Activated CD8-positive, alpha-beta memory T cell treated with anti-CD3 and anti-CD28 coated beads, Interleukin-2, amount 10 ng/mL, durations not matched to agents 7 days and 5 days (primary cell): ENCODE results near the gene CELF2. TPM values are rescaled to one million over a fixed set of nuclear protein-coding genes. Genes with fewer than 3 reads are reported as not detected.
"Not testable (repeated sequence)": the region's sequence is repeated elsewhere in the genome, so short reads cannot be mapped to it uniquely, and the experiment has no call there.

Experiments
- ATAC-seq: fragments of 150-1000 bp; cut with Tn5 transposase; one replicate; pipeline ENCODE4 v1.10.0; 2021; ENCODE audit warnings: moderate library complexity
- CTCF ChIA-PET: fragments of 350-600 bp; sonication (Branson Sonifier 250); formaldehyde crosslinking; loops from one replicate; lab custom pipeline; 2021; ENCODE audit warnings: antibody characterized with exemption; lab: Charles Lee
- DNase-seq: peaks from one replicate; pipeline ENCODE4 v3.0.0-alpha.2; 2020
- H3K27ac Mint-ChIP-seq: one replicate; pipeline ENCODE4 v1.8.0; 2021; ENCODE audit warnings: mild to moderate bottlenecking, mixed read lengths
- H3K27me3 Mint-ChIP-seq: one replicate; pipeline ENCODE4 v1.8.0; 2021; ENCODE audit warnings: mixed read lengths
- H3K36me3 Mint-ChIP-seq: one replicate; pipeline ENCODE4 v1.8.0; 2021; ENCODE audit warnings: mild to moderate bottlenecking, mixed read lengths
- H3K4me1 Mint-ChIP-seq: one replicate; pipeline ENCODE4 v1.8.0; 2021; ENCODE audit warnings: mixed read lengths
- H3K4me3 Mint-ChIP-seq: one replicate; pipeline ENCODE4 v1.8.0; 2021; ENCODE audit warnings: mild to moderate bottlenecking, moderate library complexity, mixed read lengths
- H3K9me3 Mint-ChIP-seq: one replicate; pipeline ENCODE4 v1.8.0; 2022; ENCODE audit warnings: low read depth, mixed read lengths
- total RNA-seq, 2 experiments: library from RNA; stranded (reverse); gene quantifications; one replicate each; pipeline ENCODE4 v1.2.3, GENCODE V29; 2021

CELF2 gene
- total RNA-seq, 2 experiments from 2014 or later: 205 to 219 TPM

GRCh38 chr10:11179516-11180105, 161.9 kb downstream of the CELF2 start:
- H3K27me3 Mint-ChIP-seq: no peaks in the 10 kb centered on the region
- H3K4me1 Mint-ChIP-seq: peaks cover 90% of the 10 kb centered on the region
- peaks cover 98% of the 10 kb centered on the region for H3K36me3 Mint-ChIP-seq
- no peaks in the 10 kb centered on the region for H3K9me3 Mint-ChIP-seq
- H3K27ac Mint-ChIP-seq: no peak overlapping the region
- CTCF ChIA-PET: interaction anchor here (1.0 to 9.5 kb wide), 6 partner anchors 9 to 56 kb away, joined by 3 to 122 read pairs (median 6); no protein-coding TSS in a partner anchor
- ATAC-seq (no peak), DNase-seq (no peak)
- no peak overlapping the region for H3K4me3 Mint-ChIP-seq

GRCh38 chr10:11180228-11180627, 162.6 kb downstream of the CELF2 start:
- no peaks in the 10 kb centered on the region for H3K27me3 Mint-ChIP-seq
- peak; percentile 50 for ATAC-seq
- DNase-seq: peak; percentile 89
- peaks cover 91% of the 10 kb centered on the region for H3K4me1 Mint-ChIP-seq
- CTCF ChIA-PET: interaction anchor here (1.7 to 9.5 kb wide), 3 partner anchors 9 to 33 kb away, joined by 6 to 122 read pairs (median 84); no protein-coding TSS in a partner anchor
- peaks cover 3% of the 10 kb centered on the region for H3K9me3 Mint-ChIP-seq
- H3K36me3 Mint-ChIP-seq: peaks cover 98% of the 10 kb centered on the region
- H3K27ac Mint-ChIP-seq: no peak overlapping the region
- H3K4me3 Mint-ChIP-seq: no peak overlapping the region

- Mint-ChIP-seq H3K4me1 (peaks cover 90% of the 10 kb centered on the region), H3K27me3 (no peaks in the 10 kb centered on the region), H3K9me3 (peaks cover 7% of the 10 kb centered on the region), H3K4me3 (peak overlapping the region; percentile 64), H3K27ac (no peak overlapping the region), H3K36me3 (peaks cover 98% of the 10 kb centered on the region)
- CTCF ChIA-PET: interaction anchor here (1.1 to 1.9 kb wide), 3 partner anchors 32 to 88 kb away, joined by 4 to 7 read pairs (median 4); no protein-coding TSS in a partner anchor
- ATAC-seq: no peak
- DNase-seq: no peak
These were observed 164.3 kb downstream of the CELF2 start for GRCh38 chr10:11181978-11182377.

- Mint-ChIP-seq H3K4me3 (peak overlapping the region; percentile 17), H3K27ac (no peak overlapping the region), H3K9me3 (peaks cover 7% of the 10 kb centered on the region), H3K27me3 (no peaks in the 10 kb centered on the region), H3K4me1 (peaks cover 90% of the 10 kb centered on the region), H3K36me3 (peaks cover 98% of the 10 kb centered on the region)
- DNase-seq: no peak
- CTCF ChIA-PET: interaction anchor here (1.1 to 1.9 kb wide), 3 partner anchors 33 to 87 kb away, joined by 4 to 7 read pairs (median 4); no protein-coding TSS in a partner anchor
- no peak for ATAC-seq
These were observed 165.3 kb downstream of the CELF2 start for GRCh38 chr10:11183015-11183414.

- Mint-ChIP-seq H3K27ac (no peak overlapping the region), H3K36me3 (peaks cover 98% of the 10 kb centered on the region), H3K9me3 (peaks cover 7% of the 10 kb centered on the region), H3K4me3 (no peak overlapping the region), H3K4me1 (peaks cover 89% of the 10 kb centered on the region), H3K27me3 (no peaks in the 10 kb centered on the region)
- ATAC-seq (no peak), DNase-seq (no peak)
- CTCF ChIA-PET: no interaction called here
These were observed 166.4 kb downstream of the CELF2 start for GRCh38 chr10:11184093-11184492.

- peaks cover 98% of the 10 kb centered on the region for H3K36me3 Mint-ChIP-seq
- H3K4me3 Mint-ChIP-seq, ATAC-seq, H3K27ac Mint-ChIP-seq, CTCF ChIA-PET, H3K27me3 Mint-ChIP-seq, H3K9me3 Mint-ChIP-seq, DNase-seq: not testable (repeated sequence)
- peaks cover 93% of the 10 kb centered on the region for H3K4me1 Mint-ChIP-seq
These were observed 167.5 kb downstream of the CELF2 start for GRCh38 chr10:11185128-11185665.

GRCh38 chr10:11186374-11186773, 168.7 kb downstream of the CELF2 start:
- peak overlapping the region; percentile 10 for H3K4me3 Mint-ChIP-seq
- ATAC-seq (no peak), DNase-seq (no peak)
- peak overlapping the region; percentile 54 for H3K27ac Mint-ChIP-seq
- H3K9me3 Mint-ChIP-seq: peaks cover 7% of the 10 kb centered on the region
- peaks cover 93% of the 10 kb centered on the region for H3K4me1 Mint-ChIP-seq
- CTCF ChIA-PET: no interaction called here
- H3K36me3 Mint-ChIP-seq: peaks cover 96% of the 10 kb centered on the region
- no peaks in the 10 kb centered on the region for H3K27me3 Mint-ChIP-seq

GRCh38 chr10:11189582-11190376, 172.1 kb downstream of the CELF2 start:
- peaks cover 91% of the 10 kb centered on the region for H3K4me1 Mint-ChIP-seq
- H3K9me3 Mint-ChIP-seq: peaks cover 7% of the 10 kb centered on the region
- H3K4me3 Mint-ChIP-seq: no peak overlapping the region
- no peak for DNase-seq
- no peaks in the 10 kb centered on the region for H3K27me3 Mint-ChIP-seq
- H3K27ac Mint-ChIP-seq: peak overlapping the region; percentile 67
- CTCF ChIA-PET: interaction anchor here (0.7 to 1.3 kb wide), 5 partner anchors 9 to 80 kb away, joined by 3 to 5 read pairs (median 3); no protein-coding TSS in a partner anchor
- ATAC-seq: no peak
- H3K36me3 Mint-ChIP-seq: peaks cover 91% of the 10 kb centered on the region

GRCh38 chr10:11191190-11191589, 173.5 kb downstream of the CELF2 start:
- H3K36me3 Mint-ChIP-seq: peaks cover 91% of the 10 kb centered on the region
- CTCF ChIA-PET: interaction anchor here (1.0 to 1.3 kb wide), 2 partner anchors 10 to 79 kb away, joined by 3 to 4 read pairs; no protein-coding TSS in a partner anchor
- ATAC-seq (no peak), DNase-seq (no peak)
- H3K4me1 Mint-ChIP-seq: peaks cover 92% of the 10 kb centered on the region
- no peak overlapping the region for H3K4me3 Mint-ChIP-seq
- peak overlapping the region; percentile 46 for H3K27ac Mint-ChIP-seq
- H3K27me3 Mint-ChIP-seq: no peaks in the 10 kb centered on the region
- H3K9me3 Mint-ChIP-seq: no peaks in the 10 kb centered on the region

- no peaks in the 10 kb centered on the region for H3K9me3 Mint-ChIP-seq
- no peak for ATAC-seq
- no peak overlapping the region for H3K27ac Mint-ChIP-seq
- peaks cover 92% of the 10 kb centered on the region for H3K4me1 Mint-ChIP-seq
- CTCF ChIA-PET: no interaction called here
- H3K27me3 Mint-ChIP-seq: no peaks in the 10 kb centered on the region
- H3K36me3 Mint-ChIP-seq: peaks cover 90% of the 10 kb centered on the region
- DNase-seq: no peak
- no peak overlapping the region for H3K4me3 Mint-ChIP-seq
These were observed 174.0 kb downstream of the CELF2 start for GRCh38 chr10:11191678-11192077.

- no peak for DNase-seq
- Mint-ChIP-seq H3K27ac (peak overlapping the region; percentile 63), H3K9me3 (no peaks in the 10 kb centered on the region), H3K27me3 (no peaks in the 10 kb centered on the region), H3K4me1 (peaks cover 92% of the 10 kb centered on the region), H3K36me3 (peaks cover 90% of the 10 kb centered on the region), H3K4me3 (no peak overlapping the region)
- CTCF ChIA-PET: no interaction called here
- no peak for ATAC-seq
These were observed 174.8 kb downstream of the CELF2 start for GRCh38 chr10:11192304-11193000.

GRCh38 chr10:11193001-11193551, 175.4 kb downstream of the CELF2 start:
- peaks cover 92% of the 10 kb centered on the region for H3K4me1 Mint-ChIP-seq
- no peaks in the 10 kb centered on the region for H3K9me3 Mint-ChIP-seq
- H3K4me3 Mint-ChIP-seq: no peak overlapping the region
- ATAC-seq: no peak
- no peak for DNase-seq
- no peaks in the 10 kb centered on the region for H3K27me3 Mint-ChIP-seq
- H3K36me3 Mint-ChIP-seq: peaks cover 90% of the 10 kb centered on the region
- CTCF ChIA-PET: no interaction called here
- peak overlapping the region; percentile 63 for H3K27ac Mint-ChIP-seq
